ENCODE data around the gene TGFB2. TPM values are rescaled to one million over a fixed set of nuclear protein-coding genes. Genes with fewer than 3 reads are reported as not detected.

The TGFB2 gene
- polyA plus RNA-seq, 1 donor from 2014 or later = 0.10 TPM

DNA sequence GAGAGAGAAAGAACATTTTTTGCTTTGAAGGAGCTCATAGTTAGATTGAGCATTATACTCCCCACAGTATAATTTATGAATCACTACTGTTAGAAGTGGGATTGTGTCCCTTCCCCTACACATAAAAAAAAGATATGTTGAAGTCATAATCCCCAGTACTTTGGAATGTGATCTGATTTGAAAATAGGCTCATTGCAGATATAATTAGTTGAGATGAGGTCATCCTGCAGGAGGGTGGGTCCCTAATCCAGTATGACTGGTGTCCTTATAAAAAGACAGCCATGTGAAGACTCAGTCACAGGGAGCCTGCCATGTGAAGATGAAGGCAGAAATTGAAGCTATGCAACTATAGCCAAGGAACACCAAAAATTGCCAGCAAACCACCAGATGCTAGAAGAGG, 76.4 kb downstream of the TGFB2 start:
- H3F3A ChIP-seq (ENCODE audit: insufficient read depth, low read length, poor library complexity, severe bottlenecking) = no peaks in the 10 kb centered on the region
- H3K79me2 ChIP-seq (replicated peaks; ENCODE audit: insufficient read depth, low read length) = no peaks in the 10 kb centered on the region
- H3K27ac ChIP-seq (ENCODE audit: low read length) = no peak overlapping the region
- H3K4me2 ChIP-seq (ENCODE audit: low read length) = no peak overlapping the region
- H3K4me3 ChIP-seq (ENCODE audit: low read length) = no peak overlapping the region
- no peaks in the 10 kb centered on the region for H3K36me3 ChIP-seq (ENCODE audit: insufficient read depth, low read length)
- no peak overlapping the region for H3K9ac ChIP-seq (ENCODE audit: low read length)
- H4K20me1 ChIP-seq (ENCODE audit: insufficient read depth) = no peaks in the 10 kb centered on the region
- no peak for TF ChIP-seq EZH2 (IDR thresholded peaks at IDR 0.05; ENCODE audit: borderline replicate concordance, insufficient read depth, low read length, poor library complexity, severe bottlenecking)
- TF ChIP-seq MXI1 (conservative IDR thresholded peaks at IDR 0.05; ENCODE audit: poor library complexity, severe bottlenecking) = no peak
- TF ChIP-seq EP300 (conservative IDR thresholded peaks at IDR 0.05; ENCODE audit: poor library complexity, severe bottlenecking) = no peak
- no peak for TF ChIP-seq SMC3 (conservative IDR thresholded peaks at IDR 0.05; ENCODE audit: poor library complexity)
- TF ChIP-seq POLR2AphosphoS5 (IDR thresholded peaks at IDR 0.05) = no peak
- no peak for TF ChIP-seq CTCF (IDR thresholded peaks at IDR 0.05; ENCODE audit: poor library complexity, severe bottlenecking)
- no peak for TF ChIP-seq TAF1 (IDR thresholded peaks at IDR 0.05; ENCODE audit: low read depth)
- TF ChIP-seq, protein P1, sequence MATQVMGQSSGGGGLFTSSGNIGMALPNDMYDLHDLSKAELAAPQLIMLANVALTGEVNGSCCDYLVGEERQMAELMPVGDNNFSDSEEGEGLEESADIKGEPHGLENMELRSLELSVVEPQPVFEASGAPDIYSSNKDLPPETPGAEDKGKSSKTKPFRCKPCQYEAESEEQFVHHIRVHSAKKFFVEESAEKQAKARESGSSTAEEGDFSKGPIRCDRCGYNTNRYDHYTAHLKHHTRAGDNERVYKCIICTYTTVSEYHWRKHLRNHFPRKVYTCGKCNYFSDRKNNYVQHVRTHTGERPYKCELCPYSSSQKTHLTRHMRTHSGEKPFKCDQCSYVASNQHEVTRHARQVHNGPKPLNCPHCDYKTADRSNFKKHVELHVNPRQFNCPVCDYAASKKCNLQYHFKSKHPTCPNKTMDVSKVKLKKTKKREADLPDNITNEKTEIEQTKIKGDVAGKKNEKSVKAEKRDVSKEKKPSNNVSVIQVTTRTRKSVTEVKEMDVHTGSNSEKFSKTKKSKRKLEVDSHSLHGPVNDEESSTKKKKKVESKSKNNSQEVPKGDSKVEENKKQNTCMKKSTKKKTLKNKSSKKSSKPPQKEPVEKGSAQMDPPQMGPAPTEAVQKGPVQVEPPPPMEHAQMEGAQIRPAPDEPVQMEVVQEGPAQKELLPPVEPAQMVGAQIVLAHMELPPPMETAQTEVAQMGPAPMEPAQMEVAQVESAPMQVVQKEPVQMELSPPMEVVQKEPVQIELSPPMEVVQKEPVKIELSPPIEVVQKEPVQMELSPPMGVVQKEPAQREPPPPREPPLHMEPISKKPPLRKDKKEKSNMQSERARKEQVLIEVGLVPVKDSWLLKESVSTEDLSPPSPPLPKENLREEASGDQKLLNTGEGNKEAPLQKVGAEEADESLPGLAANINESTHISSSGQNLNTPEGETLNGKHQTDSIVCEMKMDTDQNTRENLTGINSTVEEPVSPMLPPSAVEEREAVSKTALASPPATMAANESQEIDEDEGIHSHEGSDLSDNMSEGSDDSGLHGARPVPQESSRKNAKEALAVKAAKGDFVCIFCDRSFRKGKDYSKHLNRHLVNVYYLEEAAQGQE (IDR thresholded peaks at IDR 0.05; ENCODE audit: borderline replicate concordance) = no peak
- TF ChIP-seq RAD21 (conservative IDR thresholded peaks at IDR 0.05) = no peak
- H3K9me3 ChIP-seq (ENCODE audit: low read length) = no peaks in the 10 kb centered on the region
- H2AFZ ChIP-seq (ENCODE audit: low read depth, low read length) = no peak overlapping the region
- no peaks in the 10 kb centered on the region for H3K27me3 ChIP-seq (ENCODE audit: insufficient read depth, low read depth, low read length)
- H3K9me2 ChIP-seq (ENCODE audit: insufficient read depth, low read length) = no peaks in the 10 kb centered on the region

- no peak overlapping the region for H3K4me3 ChIP-seq (ENCODE audit: low read length)
- H3K27me3 ChIP-seq (ENCODE audit: insufficient read depth, low read depth, low read length) = no peaks in the 10 kb centered on the region
- no peaks in the 10 kb centered on the region for H3K36me3 ChIP-seq (ENCODE audit: insufficient read depth, low read length)
- H3F3A ChIP-seq (ENCODE audit: insufficient read depth, low read length, poor library complexity, severe bottlenecking) = no peaks in the 10 kb centered on the region
- no peaks in the 10 kb centered on the region for H3K9me2 ChIP-seq (ENCODE audit: insufficient read depth, low read length)
- no peak for TF ChIP-seq MXI1 (conservative IDR thresholded peaks at IDR 0.05; ENCODE audit: poor library complexity, severe bottlenecking)
- TF ChIP-seq EZH2 (IDR thresholded peaks at IDR 0.05; ENCODE audit: borderline replicate concordance, insufficient read depth, low read length, poor library complexity, severe bottlenecking) = no peak
- no peak for TF ChIP-seq EP300 (conservative IDR thresholded peaks at IDR 0.05; ENCODE audit: poor library complexity, severe bottlenecking)
- TF ChIP-seq POLR2AphosphoS5 (IDR thresholded peaks at IDR 0.05) = no peak
- TF ChIP-seq CTCF (IDR thresholded peaks at IDR 0.05; ENCODE audit: poor library complexity, severe bottlenecking) = no peak
- TF ChIP-seq SMC3 (conservative IDR thresholded peaks at IDR 0.05; ENCODE audit: poor library complexity) = no peak
- H3K9ac ChIP-seq (ENCODE audit: low read length) = no peak overlapping the region
- no peaks in the 10 kb centered on the region for H4K20me1 ChIP-seq (ENCODE audit: insufficient read depth)
- no peak overlapping the region for H3K27ac ChIP-seq (ENCODE audit: low read length)
- H3K9me3 ChIP-seq (ENCODE audit: low read length) = no peaks in the 10 kb centered on the region
- H3K4me2 ChIP-seq (ENCODE audit: low read length) = no peak overlapping the region
- H2AFZ ChIP-seq (ENCODE audit: low read depth, low read length) = no peak overlapping the region
- H3K79me2 ChIP-seq (replicated peaks; ENCODE audit: insufficient read depth, low read length) = no peaks in the 10 kb centered on the region
These were observed 79.4 kb downstream of the TGFB2 start for GRCh38 chr1:218424502-218424901.

Data from neural cell (in vitro differentiated cells).